Motor neuron (in vitro differentiated cells): ENCODE results near the gene ESRRA. TPM values are rescaled to one million over a fixed set of nuclear protein-coding genes. Genes with fewer than 3 reads are reported as not detected.
"Not testable (repeated sequence)": the region's sequence is repeated elsewhere in the genome, so short reads cannot be mapped to it uniquely, and the experiment has no call there.

Experiments
- ATAC-seq, 8 experiments: fragments of 200-7000 bp; cut with Tn5 transposase; replicated peaks in 6 of 8; 2 replicates each; pipeline ENCODE4 v1.8.0; 2021; ENCODE audit warnings: mild to moderate bottlenecking in 8 of 8, moderate library complexity in 8 of 8
- H3K27ac ChIP-seq, 2 donors: fragments of 250-450 bp; sonication (Bioruptor Pico); 2 replicates each; pipeline ENCODE4 v1.9.0; 2021; ENCODE audit warnings: antibody characterized with exemption in 2 of 2, mild to moderate bottlenecking in 2 of 2, moderate library complexity in 1 of 2
- H3K4me1 ChIP-seq, 2 donors: fragments of 250-450 bp; sonication (Bioruptor Pico); replicated peaks in 1 of 2; 2 replicates each; pipeline ENCODE4 v1.6.1; 2021; ENCODE audit warnings: antibody characterized with exemption in 2 of 2, mild to moderate bottlenecking in 2 of 2, moderate library complexity in 1 of 2
- H3K4me3 ChIP-seq, 5 donors: fragments of 250-450 bp; sonication (Bioruptor Pico); 2 replicates each; pipeline ENCODE4 v1.9.0; 2021; ENCODE audit warnings: antibody characterized with exemption in 5 of 5, mild to moderate bottlenecking in 5 of 5, moderate library complexity in 4 of 5
- WGBS, 10 experiments: fragments of 450-650 bp; shearing (Covaris generic); methylation state at CpG; one replicate each; pipeline ENCODE4 v1.0.0; 2022; 5-methylcytosine and 5-hydroxymethylcytosine counted together
- in situ Hi-C, 9 experiments: fragments of 400-800 bp; cut with MboI; loops; one replicate each; pipeline ENCODE4 v1.15.0; 2021; ENCODE audit warnings: low sequenced_read_pairs in 9 of 9, low pct_unique_long_range_greater_than_20kb in 2 of 9; ENCODE audit not compliant: unreplicated experiment in 9 of 9
- total RNA-seq, 8 experiments: library from RNA; unstranded; fragments of 300-600 nt; gene quantifications; 2 replicates each; pipeline versions ENCODE4 v1.2.3 to v1.2.4, GENCODE V29; 2022

Gene ESRRA
- total RNA-seq, 8 experiments from 2014 or later = 9.3 to 75.7 (median 19.1) TPM

DNA sequence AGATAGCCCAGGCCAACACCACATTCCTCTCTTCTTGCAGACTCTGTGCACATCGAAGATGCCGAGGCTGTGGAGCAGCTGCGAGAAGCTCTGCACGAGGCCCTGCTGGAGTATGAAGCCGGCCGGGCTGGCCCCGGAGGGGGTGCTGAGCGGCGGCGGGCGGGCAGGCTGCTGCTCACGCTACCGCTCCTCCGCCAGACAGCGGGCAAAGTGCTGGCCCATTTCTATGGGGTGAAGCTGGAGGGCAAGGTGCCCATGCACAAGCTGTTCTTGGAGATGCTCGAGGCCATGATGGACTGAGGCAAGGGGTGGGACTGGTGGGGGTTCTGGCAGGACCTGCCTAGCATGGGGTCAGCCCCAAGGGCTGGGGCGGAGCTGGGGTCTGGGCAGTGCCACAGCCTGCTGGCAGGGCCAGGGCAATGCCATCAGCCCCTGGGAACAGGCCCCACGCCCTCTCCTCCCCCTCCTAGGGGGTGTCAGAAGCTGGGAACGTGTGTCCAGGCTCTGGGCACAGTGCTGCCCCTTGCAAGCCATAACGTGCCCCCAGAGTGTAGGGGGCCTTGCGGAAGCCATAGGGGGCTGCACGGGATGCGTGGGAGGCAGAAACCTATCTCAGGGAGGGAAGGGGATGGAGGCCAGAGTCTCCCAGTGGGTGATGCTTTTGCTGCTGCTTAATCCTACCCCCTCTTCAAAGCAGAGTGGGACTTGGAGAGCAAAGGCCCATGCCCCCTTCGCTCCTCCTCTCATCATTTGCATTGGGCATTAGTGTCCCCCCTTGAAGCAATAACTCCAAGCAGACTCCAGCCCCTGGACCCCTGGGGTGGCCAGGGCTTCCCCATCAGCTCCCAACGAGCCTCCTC lies 10.6 kb downstream of the ESRRA start:
- WGBS, 10 experiments = 0 to 50% methylated on average over 1 to 2 of the region's 25 CpGs; no CpG with 5 or more reads in 8 of the 10 experiments
- Histone ChIP-seq H3K4me1 (peaks cover 11 to 12% of the 10 kb centered on the region in 2 donors), H3K4me3 (peak overlapping the region in 3 of 5 donors; percentile 57 to 84 (median 80))
- H3K27ac ChIP-seq, ATAC-seq, in situ Hi-C loops: not testable (repeated sequence)

DNA sequence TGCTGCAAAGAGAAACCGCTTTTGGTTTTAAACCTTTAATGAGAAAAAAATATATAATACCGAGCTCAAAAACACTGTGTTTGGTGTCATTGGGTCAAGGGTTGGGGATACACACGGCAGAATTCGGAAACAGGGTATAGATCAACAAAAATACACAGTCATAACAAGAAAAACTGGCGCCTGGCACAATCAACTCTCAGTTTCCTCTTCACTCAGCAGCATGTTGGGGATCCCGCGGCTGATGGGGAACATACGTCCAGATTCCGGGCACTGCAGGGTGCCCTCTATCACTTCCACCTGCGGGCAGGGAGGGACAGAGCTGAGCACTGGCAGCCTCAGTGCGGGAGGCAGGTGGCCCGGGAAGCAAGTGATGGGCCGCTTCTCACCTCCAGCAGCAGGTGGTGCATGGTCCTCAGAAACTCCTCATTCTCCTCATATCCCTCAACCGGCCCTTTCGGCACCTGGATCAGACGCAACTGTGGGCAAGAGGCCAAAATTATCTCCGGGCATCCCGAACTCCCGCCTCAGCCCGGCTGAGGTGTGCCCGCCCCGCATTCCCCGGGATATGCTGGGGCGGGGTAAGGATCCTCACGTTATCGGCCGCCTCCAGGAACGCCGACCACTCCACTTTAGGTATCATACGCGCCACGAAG lies 11.5 kb downstream of the ESRRA start:
- peak in 3 of 8 experiments; percentile 0 to 6 (median 0) for ATAC-seq
- 0 to 83% (median 20%) methylated on average over 1 to 16 of the region's 32 CpGs; no CpG with 5 or more reads in 3 of the 10 experiments for WGBS, 10 experiments
- Histone ChIP-seq H3K4me1 (peaks cover 11 to 12% of the 10 kb centered on the region in 2 donors), H3K4me3 (peak overlapping the region; percentile 43 to 84 (median 57)), H3K27ac (peak overlapping the region; percentile 79 to 99)
- in situ Hi-C loops = no loop called here

DNA sequence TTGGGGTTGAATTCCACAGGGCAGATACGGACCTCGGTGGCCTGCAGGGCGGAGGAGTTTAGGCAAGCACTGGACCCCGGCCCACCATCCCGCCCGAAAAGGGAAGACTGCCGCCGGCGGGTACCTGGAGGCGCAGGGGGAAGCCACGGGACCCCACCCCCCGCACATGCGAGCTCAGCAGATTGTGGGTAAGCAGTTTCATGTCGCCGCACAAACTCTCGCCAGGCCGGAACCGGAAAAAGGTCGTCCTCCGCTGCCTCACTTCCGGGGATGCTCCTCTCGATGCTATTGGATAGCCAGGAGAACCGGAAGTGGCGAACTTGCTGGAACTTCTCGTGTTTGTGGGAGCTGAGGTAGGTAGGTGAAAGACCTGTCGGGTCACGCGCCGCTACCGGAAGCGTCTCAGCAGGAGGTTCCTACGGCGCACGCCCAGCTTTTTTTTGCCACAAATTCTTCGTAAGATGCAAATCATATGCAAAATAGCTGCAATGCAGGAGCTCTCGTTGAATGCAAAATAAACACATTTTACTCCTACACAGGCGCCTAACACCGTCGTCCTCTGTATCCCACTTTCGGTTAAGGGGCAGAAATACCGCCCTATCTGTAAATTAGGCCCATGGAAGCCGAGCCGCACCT lies 12.1 kb downstream of the ESRRA start, which contains the start of gene TRMT112:
Gene TRMT112, minus strand, starts transcription at position 235 of the 636 bp plus-strand sequence. Its CDS starts 33 bp downstream, at position 202.
- in situ Hi-C loops = no loop called here
- Histone ChIP-seq H3K27ac (peak within 1 kb of the TSS; percentile 99), H3K4me3 (peak within 1 kb of the TSS; percentile 43 to 84 (median 57)), H3K4me1 (peaks cover 11 to 12% of the 10 kb centered on the region in 2 donors)
- ATAC-seq = peak; percentile 65 to 87 (median 80)
- 0 to 1% (median 0%) methylated on average over 4 to 27 of the region's 43 CpGs; no CpG with 5 or more reads in 4 of the 10 experiments for WGBS, 10 experiments

DNA sequence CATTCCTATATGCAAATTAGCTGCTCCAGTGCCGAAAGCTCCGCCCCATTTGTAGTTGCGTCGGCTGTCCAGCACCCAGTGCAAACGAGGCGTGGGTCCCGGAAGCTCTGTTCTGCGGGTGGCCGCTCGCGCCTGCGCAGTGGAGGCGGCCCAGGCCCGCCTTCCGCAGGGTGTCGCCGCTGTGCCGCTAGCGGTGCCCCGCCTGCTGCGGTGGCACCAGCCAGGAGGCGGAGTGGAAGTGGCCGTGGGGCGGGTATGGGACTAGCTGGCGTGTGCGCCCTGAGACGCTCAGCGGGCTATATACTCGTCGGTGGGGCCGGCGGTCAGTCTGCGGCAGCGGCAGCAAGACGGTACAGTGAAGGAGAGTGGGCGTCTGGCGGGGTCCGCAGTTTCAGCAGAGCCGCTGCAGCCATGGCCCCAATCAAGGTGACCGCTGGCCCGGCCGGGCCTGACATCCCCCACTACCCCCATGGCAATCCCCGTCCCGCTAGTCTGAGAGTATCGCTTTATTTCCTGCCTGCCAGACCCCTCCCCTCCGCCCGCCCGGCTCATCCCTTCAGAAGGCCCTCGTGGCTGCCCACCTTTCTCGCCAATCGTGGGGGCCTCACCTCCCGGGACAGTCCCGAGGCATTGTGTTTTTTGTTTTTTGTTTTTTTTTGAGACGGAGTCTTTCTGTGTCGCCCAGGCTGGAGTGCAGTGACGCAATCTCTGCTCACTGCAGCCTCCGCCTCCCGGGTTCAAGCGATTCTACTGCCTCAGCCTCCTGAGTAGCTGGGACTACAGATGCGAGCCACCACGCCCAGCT lies 12.8 kb downstream of the ESRRA start, which contains the start of gene PRDX5:
Gene PRDX5, plus strand, starts transcription at position 161 of the 805 bp plus-strand sequence. Its CDS starts 95 bp downstream, at position 256.
- H3K4me3 ChIP-seq = peak within 1 kb of the TSS; percentile 43 to 84 (median 57)
- H3K4me1 ChIP-seq = peaks cover 11 to 12% of the 10 kb centered on the region in 2 donors
- WGBS, 10 experiments = 0 to 2% (median 0%) methylated on average over 2 to 20 of the region's 61 CpGs; no CpG with 5 or more reads in 5 of the 10 experiments
- peak within 1 kb of the TSS; percentile 99 for H3K27ac ChIP-seq
- in situ Hi-C loops = no loop called here
- ATAC-seq = peak; percentile 60 to 90 (median 85)

DNA sequence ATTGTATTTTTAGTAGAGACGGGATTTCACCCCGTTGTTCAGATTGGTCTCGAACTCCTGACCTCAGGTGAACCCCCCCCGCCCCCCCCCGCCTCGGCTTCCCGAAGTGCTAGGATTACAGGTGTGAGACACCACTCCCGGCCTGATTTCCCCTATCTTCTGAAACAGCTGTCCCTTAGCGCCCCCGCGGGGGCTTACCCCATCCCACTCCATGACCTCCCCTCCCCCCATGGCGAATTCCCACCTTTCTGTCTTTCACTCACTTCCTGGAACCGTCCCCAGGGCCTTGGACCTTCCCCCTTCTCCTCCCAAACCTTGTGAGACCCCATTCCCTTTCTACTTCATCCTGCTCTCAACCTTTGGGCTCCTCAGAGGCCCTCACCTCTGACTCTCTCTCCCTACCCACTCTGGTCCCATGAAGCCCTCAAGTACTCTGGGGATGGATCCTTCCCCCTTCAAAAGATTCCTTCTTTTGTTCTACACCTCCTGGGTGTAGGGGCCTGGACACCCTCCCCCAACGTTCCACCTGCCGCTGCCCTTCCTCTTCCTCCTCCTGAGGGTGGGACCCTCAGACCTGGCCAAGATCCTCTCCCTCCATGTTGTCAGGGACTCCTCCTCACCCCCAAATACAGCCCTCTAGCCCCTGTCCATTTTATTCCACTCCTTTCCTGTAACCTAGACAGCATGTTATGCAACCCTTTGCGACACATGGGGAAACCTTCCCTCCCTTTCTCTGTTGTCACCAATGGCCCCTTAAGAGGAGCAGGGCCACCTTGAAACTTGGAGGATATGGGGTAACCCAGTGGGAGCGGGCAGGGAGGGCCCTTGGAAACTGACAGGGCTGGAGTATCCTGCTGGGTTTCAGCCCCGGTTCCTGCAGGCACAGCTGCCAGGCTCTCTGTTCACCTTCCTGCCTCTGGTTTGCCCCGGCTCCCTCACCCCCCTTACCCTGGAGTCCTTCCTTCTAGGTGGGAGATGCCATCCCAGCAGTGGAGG lies 13.7 kb downstream of the ESRRA start:
- WGBS, 10 experiments = 50 to 100% (median 78%) methylated on average over 1 to 5 of the region's 19 CpGs; no CpG with 5 or more reads in 5 of the 10 experiments
- in situ Hi-C loops = no loop called here
- peak overlapping the region; percentile 99 for H3K27ac ChIP-seq
- peak overlapping the region; percentile 43 to 84 (median 57) for H3K4me3 ChIP-seq
- peaks cover 11 to 12% of the 10 kb centered on the region in 2 donors for H3K4me1 ChIP-seq
- no peak for ATAC-seq

DNA sequence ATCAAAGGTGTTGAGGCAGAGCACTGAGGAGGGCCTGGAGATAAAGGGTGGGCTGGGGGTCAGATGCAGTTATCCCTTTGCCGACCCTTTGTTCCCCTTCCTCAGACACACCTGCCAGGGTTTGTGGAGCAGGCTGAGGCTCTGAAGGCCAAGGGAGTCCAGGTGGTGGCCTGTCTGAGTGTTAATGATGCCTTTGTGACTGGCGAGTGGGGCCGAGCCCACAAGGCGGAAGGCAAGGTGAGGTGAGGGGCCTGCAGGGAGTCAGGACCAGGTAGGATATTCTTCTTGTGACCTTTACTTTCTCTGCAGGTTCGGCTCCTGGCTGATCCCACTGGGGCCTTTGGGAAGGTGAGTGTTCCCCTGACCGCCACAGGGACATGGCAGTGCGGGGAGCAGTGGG lies 15.2 kb downstream of the ESRRA start:
- Histone ChIP-seq H3K4me1 (peaks cover 11 to 12% of the 10 kb centered on the region in 2 donors), H3K27ac (no peak overlapping the region), H3K4me3 (no peak overlapping the region)
- in situ Hi-C loops = no loop called here
- ATAC-seq = no peak
- WGBS, 10 experiments = 88 to 100% (median 93%) methylated on average over 2 to 6 of the region's 7 CpGs; no CpG with 5 or more reads in 6 of the 10 experiments

DNA sequence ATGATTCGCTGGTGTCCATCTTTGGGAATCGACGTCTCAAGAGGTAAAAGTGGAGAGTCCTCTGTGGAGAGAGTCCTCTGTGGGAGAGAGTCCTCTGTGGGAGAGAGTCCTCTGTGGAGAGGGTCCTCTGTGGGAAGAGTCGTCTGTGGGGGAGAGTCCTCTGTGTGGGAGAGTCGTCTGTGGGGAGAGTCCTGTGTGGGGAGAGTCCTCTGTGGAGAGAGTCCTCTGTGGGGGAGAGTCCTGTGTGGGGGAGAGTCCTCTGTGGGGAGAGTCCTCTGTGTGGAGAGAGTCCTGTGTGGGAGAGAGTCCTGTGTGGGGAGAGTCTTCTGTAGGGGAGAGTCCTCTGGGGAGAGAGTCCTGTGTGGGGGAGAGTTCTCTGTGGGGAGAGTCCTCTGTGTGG lies 15.7 kb downstream of the ESRRA start:
- Histone ChIP-seq H3K4me1 (peaks cover 11 to 12% of the 10 kb centered on the region in 2 donors), H3K4me3 (no peak overlapping the region), H3K27ac (no peak overlapping the region)
- ATAC-seq = no peak
- WGBS, 10 experiments = 80 to 95% (median 92%) methylated on average over 1 to 3 of the region's 5 CpGs; no CpG with 5 or more reads in 6 of the 10 experiments
- in situ Hi-C loops = no loop called here

DNA sequence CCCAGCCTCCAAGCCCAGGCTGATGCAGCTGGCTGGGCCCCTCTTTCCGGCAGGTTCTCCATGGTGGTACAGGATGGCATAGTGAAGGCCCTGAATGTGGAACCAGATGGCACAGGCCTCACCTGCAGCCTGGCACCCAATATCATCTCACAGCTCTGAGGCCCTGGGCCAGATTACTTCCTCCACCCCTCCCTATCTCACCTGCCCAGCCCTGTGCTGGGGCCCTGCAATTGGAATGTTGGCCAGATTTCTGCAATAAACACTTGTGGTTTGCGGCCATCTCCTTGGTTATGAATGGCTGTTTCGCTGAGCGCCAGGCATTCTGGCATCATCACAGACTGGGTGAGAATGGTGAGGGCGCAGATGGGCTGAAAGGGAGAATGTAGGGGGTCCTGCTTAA lies 16.2 kb downstream of the ESRRA start:
- H3K4me1 ChIP-seq = peaks cover 9% of the 10 kb centered on the region in 2 donors
- in situ Hi-C loops = no loop called here
- H3K4me3 ChIP-seq = no peak overlapping the region
- H3K27ac ChIP-seq = no peak overlapping the region
- ATAC-seq = no peak
- 80 to 100% (median 100%) methylated on average over 1 to 4 of the region's 5 CpGs; no CpG with 5 or more reads in 5 of the 10 experiments for WGBS, 10 experiments

DNA sequence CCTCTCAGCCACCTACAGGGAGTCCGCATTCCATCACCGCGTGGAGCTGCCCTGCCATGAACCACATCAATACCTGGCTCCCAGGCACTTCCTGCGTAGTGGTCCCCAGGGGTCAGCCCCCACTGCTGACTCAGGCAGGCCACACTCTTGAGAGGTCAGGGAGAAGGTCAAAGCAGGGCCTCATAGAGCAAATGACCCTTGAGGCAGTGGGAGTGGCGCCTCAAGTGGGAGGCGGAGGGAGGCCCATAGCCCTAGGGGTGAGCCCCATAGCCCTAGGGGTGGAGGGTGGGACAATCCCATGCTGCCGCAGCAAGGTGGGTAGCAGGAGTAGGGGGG lies 17.6 kb downstream of the ESRRA start:
- Histone ChIP-seq H3K4me1 (peaks cover 6 to 7% of the 10 kb centered on the region in 2 donors), H3K4me3 (no peak overlapping the region), H3K27ac (no peak overlapping the region)
- 64% methylated on average over 5 of the region's 7 CpGs; no CpG with 5 or more reads in 9 of the 10 experiments for WGBS, 10 experiments
- in situ Hi-C loops = no loop called here
- ATAC-seq = no peak

DNA sequence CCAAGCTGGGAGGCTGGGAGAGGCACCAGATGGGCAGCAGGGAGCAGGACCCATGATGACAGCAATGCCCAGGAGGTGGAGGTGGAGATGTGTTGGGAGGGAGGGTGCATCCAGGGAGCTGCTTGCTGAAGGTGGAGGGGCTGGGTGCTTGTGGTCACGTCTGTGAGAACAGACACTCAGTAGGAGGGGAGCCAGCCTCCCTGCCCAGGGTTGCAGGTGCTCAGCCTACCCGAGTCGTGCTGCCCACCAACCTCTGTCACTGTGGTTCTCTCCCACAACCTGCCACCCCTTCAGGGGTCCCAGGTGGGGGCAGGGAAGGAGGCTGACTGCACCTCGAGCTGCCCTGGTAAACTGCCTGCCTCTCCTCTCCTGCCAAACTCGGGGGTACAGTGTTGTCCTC lies 18.0 kb downstream of the ESRRA start:
- 33 to 50% (median 40%) methylated on average over 1 to 2 of the region's 5 CpGs; no CpG with 5 or more reads in 7 of the 10 experiments for WGBS, 10 experiments
- H3K27ac ChIP-seq = no peak overlapping the region
- H3K4me1 ChIP-seq = peaks cover 6 to 7% of the 10 kb centered on the region in 2 donors
- ATAC-seq = peak in 2 of 8 experiments; percentile 1 to 5
- in situ Hi-C loops = no loop called here
- H3K4me3 ChIP-seq = no peak overlapping the region

DNA sequence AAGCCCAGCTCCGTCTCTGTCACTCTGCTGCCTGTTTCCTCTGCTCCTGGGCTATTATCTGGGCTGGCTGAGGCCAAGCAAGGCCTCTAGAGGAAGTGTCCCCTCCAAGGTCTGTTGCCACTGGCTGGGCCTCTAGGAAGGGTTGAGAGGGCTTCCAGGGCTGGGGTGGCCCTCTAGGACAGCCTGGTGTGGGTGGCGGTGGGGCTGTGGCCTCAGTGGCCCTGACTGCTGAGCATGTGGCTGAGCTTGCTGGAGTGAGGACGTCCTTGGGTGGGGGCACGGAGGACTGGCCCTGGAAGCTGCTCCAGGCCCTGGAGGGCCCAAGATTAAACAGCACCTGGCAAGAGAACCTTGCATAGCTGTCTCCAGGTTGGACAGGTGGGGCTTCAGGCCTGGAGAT lies 18.7 kb downstream of the ESRRA start:
- H3K27ac ChIP-seq, H3K4me1 ChIP-seq, in situ Hi-C loops, H3K4me3 ChIP-seq: not testable (repeated sequence)
- 100% methylated on average over 3 of the region's 4 CpGs; no CpG with 5 or more reads in 9 of the 10 experiments for whole genome bisulfite sequencing, 10 experiments
- peak in 2 of 8 experiments; percentile 7 to 11 for ATAC-seq
